ENCODE results near the gene STARD8.

- no peak for TF ChIP-seq CTCF (conservative IDR thresholded peaks at IDR 0.05; ENCODE audit: low read length)
- no peak for TF ChIP-seq EZH2phosphoT487 (IDR thresholded peaks at IDR 0.05; ENCODE audit: borderline replicate concordance, low read depth, low read length)
Observed at GRCh38 chrX:68697465-68698125, 50.1 kb downstream of the STARD8 start.

Measured in OCI-LY7 (cell line).